IMR-90 (cell line): Measurements from ENCODE around the gene SDHAF3. TPM values are rescaled to one million over a fixed set of nuclear protein-coding genes. Genes with fewer than 3 reads are reported as not detected.

Experiments used
- ATAC-seq: fragments of 200-7000 bp; cut with Tn5 transposase; 2 replicates; pipeline ENCODE4 v1.9.1; 2020; ENCODE audit warnings: low read depth, mild to moderate bottlenecking, moderate library complexity
- BruUV-seq: library from RNA; stranded (reverse); fragments of 400-500 nt; replicated peaks from 2 replicates; lab custom pipeline; 2021; lab: Mats Ljungman, UMichigan
- CTCF ChIA-PET: fragments of 300-600 bp; formaldehyde crosslinking; extraction: SDS; loops from one replicate; lab custom pipeline; 2021; ENCODE audit warnings: antibody characterized with exemption; lab: Yijun Ruan, JAX
- POLR2A ChIA-PET: fragments of 300-600 bp; sonication (Branson Sonifier 250); formaldehyde crosslinking; loops from one replicate; lab custom pipeline; 2022; ENCODE audit warnings: antibody characterized with exemption; ENCODE audit not compliant: unreplicated experiment; lab: Charles Lee
- DNase-seq: peaks from one replicate; pipeline ENCODE4 v3.0.0; 2013
- H2AFZ ChIP-seq: replicated peaks from 2 replicates; pipeline ENCODE3; 2013; ENCODE audit warnings: low read length, mild to moderate bottlenecking; ENCODE audit not compliant: poor library complexity
- H2AK5ac ChIP-seq: 2 replicates; pipeline ENCODE4 v1.6.1; 2013; ENCODE audit warnings: low read depth, low read length, inconsistent platforms
- H2AK9ac ChIP-seq: replicated peaks from 2 replicates; pipeline ENCODE3; 2013; ENCODE audit warnings: mild to moderate bottlenecking, low read depth, low read length, moderate library complexity; ENCODE audit not compliant: poor library complexity
- H2BK120ac ChIP-seq: 2 replicates; pipeline ENCODE4 v1.6.1; 2013; ENCODE audit warnings: low read depth, low read length, inconsistent platforms
- H2BK15ac ChIP-seq: 3 replicates; pipeline ENCODE4 v1.6.1; 2013; ENCODE audit warnings: low read depth, low read length, inconsistent platforms
- H2BK20ac ChIP-seq: 2 replicates; pipeline ENCODE4 v1.6.1; 2013; ENCODE audit warnings: low read depth, mild to moderate bottlenecking, inconsistent platforms, low read length, moderate library complexity
- H2BK5ac ChIP-seq: 2 replicates; pipeline ENCODE4 v1.6.1; 2013; ENCODE audit warnings: mild to moderate bottlenecking, low read depth, low read length, inconsistent platforms; ENCODE audit not compliant: poor library complexity, severe bottlenecking
- H3K14ac ChIP-seq: replicated peaks from 2 replicates; pipeline ENCODE4 v1.6.1; 2013; ENCODE audit warnings: low read depth, low read length, inconsistent platforms
- H3K18ac ChIP-seq: 2 replicates; pipeline ENCODE4 v1.6.1; 2013; ENCODE audit warnings: low read depth, low read length, control low read depth
- H3K23ac ChIP-seq: 2 replicates; pipeline ENCODE4 v1.6.1; 2013; ENCODE audit warnings: low read depth, low read length, inconsistent platforms
- H3K27ac ChIP-seq: 2 replicates; pipeline ENCODE4 v1.5.1; 2013; ENCODE audit warnings: mild to moderate bottlenecking, control low read depth, low read length; ENCODE audit not compliant: insufficient read depth
- H3K27me3 ChIP-seq: 2 replicates; pipeline ENCODE4 v1.6.1; 2013; ENCODE audit warnings: low read length; ENCODE audit not compliant: control insufficient read depth, insufficient read depth
- H3K36me3 ChIP-seq: 2 replicates; pipeline ENCODE4 v1.6.1; 2013; ENCODE audit warnings: low read length, mixed read lengths; ENCODE audit not compliant: control insufficient read depth, insufficient read depth
- H3K4ac ChIP-seq: 2 replicates; pipeline ENCODE4 v1.6.1; 2013; ENCODE audit warnings: low read depth, low read length, inconsistent platforms
- H3K4me1 ChIP-seq: 2 replicates; pipeline ENCODE4 v1.6.1; 2013; ENCODE audit warnings: low read length, mixed read lengths; ENCODE audit not compliant: control insufficient read depth, insufficient read depth
- H3K4me2 ChIP-seq: 2 replicates; pipeline ENCODE4 v1.6.1; 2013; ENCODE audit warnings: low read depth, mild to moderate bottlenecking, control low read depth, low read length, moderate library complexity
- H3K4me3 ChIP-seq: 2 replicates; pipeline ENCODE4 v1.5.1; 2013; ENCODE audit warnings: low read depth, mild to moderate bottlenecking, control low read depth, low read length, moderate library complexity; ENCODE audit not compliant: insufficient read depth
- H3K56ac ChIP-seq: 2 replicates; pipeline ENCODE4 v1.6.1; 2013; ENCODE audit warnings: low read length, inconsistent platforms; ENCODE audit not compliant: insufficient read depth; ENCODE audit errors: extremely low read depth
- H3K79me1 ChIP-seq, 2 experiments: 2 replicates each; pipeline ENCODE4 v1.6.1; 2013; ENCODE audit warnings: low read length in 2 of 2, inconsistent platforms in 1 of 2, low read depth in 1 of 2
- H3K9ac ChIP-seq: 2 replicates; pipeline ENCODE4 v1.6.1; 2013; ENCODE audit warnings: low read depth, low read length, control low read depth
- H3K9me1 ChIP-seq: 2 replicates; pipeline ENCODE4 v1.6.1; 2013; ENCODE audit warnings: low read length, inconsistent platforms; ENCODE audit not compliant: insufficient read depth
- H3K9me3 ChIP-seq: 2 replicates; pipeline ENCODE4 v1.6.1; 2013; ENCODE audit warnings: low read length; ENCODE audit not compliant: control insufficient read depth, insufficient read depth
- H4K20me1 ChIP-seq: 2 replicates; pipeline ENCODE4 v1.6.1; 2013; ENCODE audit warnings: low read length, inconsistent platforms; ENCODE audit not compliant: insufficient read depth
- H4K5ac ChIP-seq: 2 replicates; pipeline ENCODE4 v1.6.1; 2013; ENCODE audit warnings: mild to moderate bottlenecking, low read depth, low read length, control low read depth
- H4K8ac ChIP-seq, 2 experiments: 2 replicates each; pipeline ENCODE4 v1.6.1; 2013; ENCODE audit warnings: low read depth in 2 of 2, low read length in 2 of 2, control low read depth in 1 of 2, inconsistent platforms in 1 of 2
- H4K91ac ChIP-seq: 2 replicates; pipeline ENCODE4 v1.6.1; 2013; ENCODE audit warnings: low read depth, low read length, inconsistent platforms; ENCODE audit not compliant: insufficient read depth
- CEBPB ChIP-seq: IDR thresholded peaks from 2 replicates; pipeline ENCODE4 v1.6.1; 2012; ENCODE audit warnings: low read depth, low read length, improper control_type of control experiment
- NFE2L2 ChIP-seq: fragments of 150-350 bp; IDR thresholded peaks from 2 replicates; pipeline ENCODE4 v1.6.1; 2016; ENCODE audit warnings: low read depth, mild to moderate bottlenecking, low read length
- POLR2A ChIP-seq: IDR thresholded peaks from 2 replicates; pipeline ENCODE4 v1.6.1; 2012; ENCODE audit warnings: mild to moderate bottlenecking, low read depth, low read length
- RAD21 ChIP-seq: IDR thresholded peaks from 2 replicates; pipeline ENCODE4 v1.6.1; 2012; ENCODE audit warnings: low read length, improper control_type of control experiment
- WGBS, 2 experiments: methylation state at CpG; one replicate each; pipeline versions ENCODE4 v1.1.5 to v1.1.7; 2013; ENCODE audit warnings: missing lambda C conversion rate in 2 of 2; ENCODE audit not compliant: insufficient read length in 1 of 2; ENCODE audit errors: extremely low coverage in 2 of 2; 5-methylcytosine and 5-hydroxymethylcytosine counted together
- dilution Hi-C: fragments of 300-500 bp; cut with HindIII; formaldehyde crosslinking; loops from one replicate; pipeline ENCODE4 v1.14.3; 2018; ENCODE audit warnings: low sequenced_read_pairs; ENCODE audit not compliant: unreplicated experiment
- in situ Hi-C: fragments of 300-500 bp; cut with MboI; formaldehyde crosslinking; loops from 3 replicates; pipeline ENCODE4 v1.14.3; 2019; ENCODE audit warnings: low sequenced_read_pairs, inconsistent platforms, mixed read lengths
- intact Hi-C: fragments of 100-400 bp; cut with micrococcal nuclease; formaldehyde crosslinking; loops from 2 replicates; pipeline ENCODE4 v1.10.0; 2022
- polyA plus RNA-seq, 3 experiments: library from polyadenylated mRNA; depleted of rRNA; stranded (reverse); fragments of >200 nt; gene quantifications; 2 replicates each; pipeline ENCODE4 v1.2.3, GENCODE V29; 2012; ENCODE audit warnings: low replicate concordance in 1 of 3
- total RNA-seq: library from RNA; depleted of rRNA; stranded (reverse); fragments of >200 nt; gene quantifications from 2 replicates; pipeline ENCODE4 v1.2.3, GENCODE V29; 2012

Gene SDHAF3
- total and polyA plus RNA-seq, 2 of the 4 experiments (the other 2 are of a cell fraction), result 5.7 to 6.1 TPM

- Histone ChIP-seq H2BK15ac (no peak overlapping the region), H3K14ac (no peak overlapping the region), H3K4ac (no peak overlapping the region), H2BK5ac (no peak overlapping the region), H3K4me1 (no peaks in the 10 kb centered on the region), H3K27ac (no peak overlapping the region), H2AFZ (no peak overlapping the region), H3K9ac (no peak overlapping the region), H2BK20ac (no peak overlapping the region), H4K8ac (no peak overlapping the region), H3K4me2 (no peak overlapping the region), H3K18ac (no peak overlapping the region), H3K9me1 (no peaks in the 10 kb centered on the region), H4K5ac (no peak overlapping the region), H4K91ac (no peak overlapping the region), H3K9me3 (no peaks in the 10 kb centered on the region), H3K79me1 (no peaks in the 10 kb centered on the region), H4K20me1 (no peaks in the 10 kb centered on the region), H3K27me3 (no peaks in the 10 kb centered on the region), H2BK120ac (no peak overlapping the region), H2AK5ac (no peak overlapping the region), H3K36me3 (no peaks in the 10 kb centered on the region), H3K56ac (no peak overlapping the region), H3K23ac (no peak overlapping the region), H3K4me3 (no peak overlapping the region), H2AK9ac (no peak overlapping the region)
- POLR2A ChIA-PET, result no interaction called here
- dilution Hi-C loops (no loop called here), in situ Hi-C loops (no loop called here), intact Hi-C loops (no loop called here)
- no CpG with 5 or more reads among the region's 2 CpGs for WGBS, 2 experiments
- CTCF ChIA-PET, result interaction anchor here (1.6 kb wide), 1 partner anchor 9 kb away, joined by 9 read pairs; no protein-coding TSS in a partner anchor
- no TSS peak for BruUV-seq
- DNase-seq (no peak), ATAC-seq (no peak)
- TF ChIP-seq NFE2L2 (no peak), POLR2A (no peak), RAD21 (no peak), CEBPB (no peak)
Observed at GRCh38 chr7:97096037-97096436, 21.5 kb upstream of the SDHAF3 start.
